ENCODE measurements around the gene SMYD3. TPM values are rescaled to one million over a fixed set of nuclear protein-coding genes. Genes with fewer than 3 reads are reported as not detected.

Gene SMYD3
- total and polyA plus RNA-seq, 2 donors (not counting 3 experiments of a cell fraction or from before 2014, with no cell fraction given), result 16.0 to 32.1 TPM

GRCh38 chr1:245921417-245921816, 585.7 kb downstream of the SMYD3 start:
- dilution Hi-C loops (cut with MboI; ENCODE audit: extremely low pct_ligation_motif_present, low sequenced_read_pairs), result no loop called here
- FAIRE-seq, result no peak
- no peak overlapping the region for H3K4me3 ChIP-seq (replicated peaks in 1 of 3; ENCODE audit: insufficient read depth in 1 of 3, low read depth in 1 of 3, low read length in 3 of 3)
- H3K9me1 ChIP-seq (replicated peaks; ENCODE audit: control insufficient read depth, extremely low read depth, insufficient read depth, low read length), result no peaks in the 10 kb centered on the region
- no peak overlapping the region for H3K9ac ChIP-seq (replicated peaks; ENCODE audit: extremely low read depth, insufficient read depth, low read length)
- H3K36me3 ChIP-seq (ENCODE audit: control insufficient read depth in 2 of 2, extremely low read depth in 1 of 2, insufficient read depth in 2 of 2, low read length in 2 of 2), result no peaks in the 10 kb centered on the region
- H3K27ac ChIP-seq (ENCODE audit: insufficient read depth, low read depth, low read length), result no peak overlapping the region
- no peaks in the 10 kb centered on the region for H3K27me3 ChIP-seq (ENCODE audit: control insufficient read depth in 2 of 2, insufficient read depth in 2 of 2, low read length in 2 of 2)
- no peak for DNase-seq (ENCODE audit: low read depth, low spot score)
- H4K20me1 ChIP-seq (replicated peaks; ENCODE audit: control insufficient read depth, extremely low read depth, insufficient read depth, low read length), result no peaks in the 10 kb centered on the region
- ChIA-PET CTCF (interaction anchor here (1.4 kb wide), 1 partner anchor 33 kb away, joined by 3 read pairs; no protein-coding TSS in a partner anchor), POLR2A (no interaction called here)
- no peaks in the 10 kb centered on the region for H3K4me1 ChIP-seq (ENCODE audit: control insufficient read depth, extremely low read depth, insufficient read depth, low read length)
- H3K9me3 ChIP-seq (replicated peaks; ENCODE audit: control insufficient read depth, insufficient read depth, low read length), result no peaks in the 10 kb centered on the region
- no peak overlapping the region for H3K4me2 ChIP-seq (ENCODE audit: insufficient read depth, low read length)
- intact Hi-C loops (cut with micrococcal nuclease), result no loop called here
- no TSS peak for BruUV-seq (replicated peaks)
- TF ChIP-seq POLR2A (IDR thresholded peaks at IDR 0.05; ENCODE audit: low read depth, low read length) (no peak), EZH2 (IDR thresholded peaks at IDR 0.05; ENCODE audit: borderline replicate concordance, low read depth, low read length, severe bottlenecking) (no peak), JUN (IDR thresholded peaks at IDR 0.05; ENCODE audit: borderline replicate concordance, insufficient read depth, insufficient read length, low read depth) (no peak), POLR2AphosphoS5 (IDR thresholded peaks at IDR 0.05; ENCODE audit: insufficient read depth, low read depth, low read length) (no peak), FOS (IDR thresholded peaks at IDR 0.05; ENCODE audit: borderline replicate concordance, insufficient read depth, low read length) (no peak), MYC (IDR thresholded peaks at IDR 0.05; ENCODE audit: low read depth, low read length) (no peak), GATA2 (IDR thresholded peaks at IDR 0.05; ENCODE audit: insufficient read depth, insufficient read length, low read depth, low read length) (no peak), MAX (IDR thresholded peaks at IDR 0.05; ENCODE audit: insufficient read depth, insufficient read length) (no peak), CTCF (IDR thresholded peaks at IDR 0.05; ENCODE audit: extremely low read depth in 1 of 2, insufficient read depth in 1 of 2, low read depth in 1 of 2, low read length in 2 of 2) (no peak)
- no peak overlapping the region for H2AFZ ChIP-seq (ENCODE audit: low read depth, low read length)
- H3K79me2 ChIP-seq (ENCODE audit: control insufficient read depth, insufficient read depth, low read length), result no peaks in the 10 kb centered on the region
